Left lung (tissue), 10 donors: ENCODE results near the gene TCF12. TPM values are rescaled to one million over a fixed set of nuclear protein-coding genes. Genes with fewer than 3 reads are reported as not detected.

Experiments
- ATAC-seq: fragments of 200-7000 bp; cut with Tn5 transposase; one replicate; pipeline ENCODE4 v1.9.1; 2020; ENCODE audit warnings: moderate library complexity
- DNase-seq, 4 donors: peaks; one replicate each; pipeline ENCODE4 v3.0.0-alpha.2; 2013 to 2020
- H3K27ac ChIP-seq, 2 donors: fragments of 200-600 bp; sonication (generic) in 1 of 2; one replicate each; pipeline versions ENCODE4 v1.5.0 to v1.8.0; 2020 to 2021
- H3K27me3 ChIP-seq, 2 donors: fragments of 200-600 bp; sonication (generic) in 1 of 2; one replicate each; pipeline versions ENCODE4 v1.5.0 to v1.8.0; 2020 to 2021
- H3K36me3 ChIP-seq, 2 donors: fragments of 200-600 bp; sonication (generic) in 1 of 2; one replicate each; pipeline versions ENCODE4 v1.5.0 to v1.8.0; 2020 to 2021
- H3K4me1 ChIP-seq, 2 donors: fragments of 200-600 bp; one replicate each; pipeline ENCODE4 v1.8.0; 2021
- H3K4me3 ChIP-seq, 2 donors: fragments of 200-600 bp; sonication (generic) in 1 of 2; one replicate each; pipeline versions ENCODE4 v1.5.0 to v1.8.0; 2020 to 2021; ENCODE audit warnings: mild to moderate bottlenecking in 1 of 2
- H3K9me3 ChIP-seq, 2 donors: fragments of 200-600 bp; sonication (generic) in 1 of 2; one replicate each; pipeline versions ENCODE4 v1.5.0 to v1.8.0; 2020 to 2021
- intact Hi-C, 2 donors: fragments of 100-400 bp; cut with DNase I; formaldehyde crosslinking; loops; one replicate each; pipeline versions ENCODE4 v1.11.2 to v1.14.2; 2022
- polyA plus RNA-seq, 6 donors: library from polyadenylated mRNA; unstranded; fragments of 120-200 nt; gene quantifications; one replicate each; pipeline ENCODE4 v1.2.1, GENCODE V29; 2013; ENCODE audit not compliant: insufficient read length in 6 of 6
- total RNA-seq, 2 donors: library from RNA; stranded (reverse); fragmentation: NEBNext Ultra II Directional; extraction: Animal tissue kit (Norgen Biotek cat#: 25700); gene quantifications; one replicate each; pipeline ENCODE4 v1.2.1, GENCODE V29; 2021
- TF ChIP-seq, protein P1 (sequence below), 2 donors: fragments of 200-600 bp; sonication (generic) in 1 of 2; IDR thresholded peaks; one replicate each; pipeline versions ENCODE4 v1.5.0 to v1.8.0; 2021; ENCODE audit warnings: antibody characterized with exemption in 2 of 2
- donor health status: DM: no; HTN: yes; CAD: no.
- donor health status: DM: no; HTN: no; CAD: no.

The TCF12 gene
- total and polyA plus RNA-seq, 8 donors, result 106 to 148 (median 130) TPM

DNA sequence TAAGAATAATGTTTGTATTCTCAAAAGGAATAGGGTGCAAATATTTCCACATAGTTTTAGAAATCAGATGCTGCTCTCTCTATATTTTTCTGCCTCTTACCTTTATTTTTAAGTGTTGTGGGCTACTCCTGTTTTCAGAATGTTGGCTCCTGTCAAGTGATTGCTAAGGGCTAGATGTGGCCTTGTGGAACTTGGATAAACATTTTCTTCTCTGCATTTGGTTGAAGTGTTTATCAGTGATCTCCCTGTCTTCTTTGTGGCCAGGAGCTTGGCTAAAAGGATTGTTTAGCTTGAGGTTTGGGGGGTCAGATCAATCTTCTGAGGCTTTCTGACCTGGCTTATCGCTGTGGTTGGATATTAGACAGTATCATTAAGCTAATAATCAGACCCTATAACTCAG is 112.6 kb downstream of the TCF12 start:
- Histone ChIP-seq H3K27me3 (no peaks in the 10 kb centered on the region), H3K4me3 (no peak overlapping the region), H3K36me3 (no peaks in the 10 kb centered on the region), H3K9me3 (no peaks in the 10 kb centered on the region), H3K27ac (no peak overlapping the region), H3K4me1 (peaks cover 0 to 31% of the 10 kb centered on the region in 2 donors)
- no peak for ATAC-seq
- DNase-seq, result no peak
- TF ChIP-seq, protein P1, sequence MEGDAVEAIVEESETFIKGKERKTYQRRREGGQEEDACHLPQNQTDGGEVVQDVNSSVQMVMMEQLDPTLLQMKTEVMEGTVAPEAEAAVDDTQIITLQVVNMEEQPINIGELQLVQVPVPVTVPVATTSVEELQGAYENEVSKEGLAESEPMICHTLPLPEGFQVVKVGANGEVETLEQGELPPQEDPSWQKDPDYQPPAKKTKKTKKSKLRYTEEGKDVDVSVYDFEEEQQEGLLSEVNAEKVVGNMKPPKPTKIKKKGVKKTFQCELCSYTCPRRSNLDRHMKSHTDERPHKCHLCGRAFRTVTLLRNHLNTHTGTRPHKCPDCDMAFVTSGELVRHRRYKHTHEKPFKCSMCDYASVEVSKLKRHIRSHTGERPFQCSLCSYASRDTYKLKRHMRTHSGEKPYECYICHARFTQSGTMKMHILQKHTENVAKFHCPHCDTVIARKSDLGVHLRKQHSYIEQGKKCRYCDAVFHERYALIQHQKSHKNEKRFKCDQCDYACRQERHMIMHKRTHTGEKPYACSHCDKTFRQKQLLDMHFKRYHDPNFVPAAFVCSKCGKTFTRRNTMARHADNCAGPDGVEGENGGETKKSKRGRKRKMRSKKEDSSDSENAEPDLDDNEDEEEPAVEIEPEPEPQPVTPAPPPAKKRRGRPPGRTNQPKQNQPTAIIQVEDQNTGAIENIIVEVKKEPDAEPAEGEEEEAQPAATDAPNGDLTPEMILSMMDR (IDR thresholded peaks at IDR 0.05), result no peak
- intact Hi-C loops, result no loop called here

- intact Hi-C loops, result no loop called here
- TF ChIP-seq, protein P1 (IDR thresholded peaks at IDR 0.05), result no peak
- no peaks in the 10 kb centered on the region for H3K27me3 ChIP-seq
- DNase-seq (peak in 2 of 4 donors; percentile 33 to 40), ATAC-seq (peak; percentile 54)
- no peak overlapping the region for H3K27ac ChIP-seq
- H3K4me3 ChIP-seq, result no peak overlapping the region
- no peaks in the 10 kb centered on the region for H3K36me3 ChIP-seq
- no peaks in the 10 kb centered on the region for H3K9me3 ChIP-seq
- H3K4me1 ChIP-seq, result peaks cover 0 to 34% of the 10 kb centered on the region in 2 donors
Measured at GRCh38 chr15:57031605-57032004, 113.2 kb downstream of the TCF12 start.

- H3K4me1 ChIP-seq, result peaks cover 0 to 37% of the 10 kb centered on the region in 2 donors
- intact Hi-C loops, result no loop called here
- no peaks in the 10 kb centered on the region for H3K36me3 ChIP-seq
- H3K9me3 ChIP-seq, result no peaks in the 10 kb centered on the region
- ATAC-seq (no peak), DNase-seq (no peak)
- H3K27me3 ChIP-seq, result no peaks in the 10 kb centered on the region
- no peak overlapping the region for H3K27ac ChIP-seq
- no peak overlapping the region for H3K4me3 ChIP-seq
- TF ChIP-seq, protein P1 (IDR thresholded peaks at IDR 0.05), result no peak
Measured at GRCh38 chr15:57032338-57032737, 113.9 kb downstream of the TCF12 start.

- H3K27me3 ChIP-seq, result no peaks in the 10 kb centered on the region
- H3K4me1 ChIP-seq, result peaks cover 0 to 37% of the 10 kb centered on the region in 2 donors
- intact Hi-C loops, result no loop called here
- no peak overlapping the region for H3K4me3 ChIP-seq
- ATAC-seq (no peak), DNase-seq (no peak)
- H3K9me3 ChIP-seq, result no peaks in the 10 kb centered on the region
- H3K27ac ChIP-seq, result no peak overlapping the region
- TF ChIP-seq, protein P1 (IDR thresholded peaks at IDR 0.05), result no peak
- no peaks in the 10 kb centered on the region for H3K36me3 ChIP-seq
Measured at GRCh38 chr15:57033715-57034439, 115.4 kb downstream of the TCF12 start.

GRCh38 chr15:57034613-57035012 is 116.2 kb downstream of the TCF12 start:
- DNase-seq (no peak), ATAC-seq (no peak)
- Histone ChIP-seq H3K36me3 (no peaks in the 10 kb centered on the region), H3K27ac (no peak overlapping the region), H3K4me1 (peaks cover 0 to 33% of the 10 kb centered on the region in 2 donors), H3K4me3 (no peak overlapping the region), H3K27me3 (no peaks in the 10 kb centered on the region), H3K9me3 (no peaks in the 10 kb centered on the region)
- intact Hi-C loops, result no loop called here
- TF ChIP-seq, protein P1 (IDR thresholded peaks at IDR 0.05), result no peak
